GM12872 (cell line): ENCODE measurements around the gene TMEM82.
A peak's percentile ranks its signal among the peaks of the same experiment; 100 is the strongest.

Experiments used
- TF ChIP-seq, protein P1 (sequence below): IDR thresholded peaks from 3 replicates; pipeline ENCODE4 v1.5.1; 2011; ENCODE audit warnings: low read depth, mild to moderate bottlenecking, low read length, moderate library complexity; ENCODE audit not compliant: insufficient read depth

The TMEM82 gene

DNA sequence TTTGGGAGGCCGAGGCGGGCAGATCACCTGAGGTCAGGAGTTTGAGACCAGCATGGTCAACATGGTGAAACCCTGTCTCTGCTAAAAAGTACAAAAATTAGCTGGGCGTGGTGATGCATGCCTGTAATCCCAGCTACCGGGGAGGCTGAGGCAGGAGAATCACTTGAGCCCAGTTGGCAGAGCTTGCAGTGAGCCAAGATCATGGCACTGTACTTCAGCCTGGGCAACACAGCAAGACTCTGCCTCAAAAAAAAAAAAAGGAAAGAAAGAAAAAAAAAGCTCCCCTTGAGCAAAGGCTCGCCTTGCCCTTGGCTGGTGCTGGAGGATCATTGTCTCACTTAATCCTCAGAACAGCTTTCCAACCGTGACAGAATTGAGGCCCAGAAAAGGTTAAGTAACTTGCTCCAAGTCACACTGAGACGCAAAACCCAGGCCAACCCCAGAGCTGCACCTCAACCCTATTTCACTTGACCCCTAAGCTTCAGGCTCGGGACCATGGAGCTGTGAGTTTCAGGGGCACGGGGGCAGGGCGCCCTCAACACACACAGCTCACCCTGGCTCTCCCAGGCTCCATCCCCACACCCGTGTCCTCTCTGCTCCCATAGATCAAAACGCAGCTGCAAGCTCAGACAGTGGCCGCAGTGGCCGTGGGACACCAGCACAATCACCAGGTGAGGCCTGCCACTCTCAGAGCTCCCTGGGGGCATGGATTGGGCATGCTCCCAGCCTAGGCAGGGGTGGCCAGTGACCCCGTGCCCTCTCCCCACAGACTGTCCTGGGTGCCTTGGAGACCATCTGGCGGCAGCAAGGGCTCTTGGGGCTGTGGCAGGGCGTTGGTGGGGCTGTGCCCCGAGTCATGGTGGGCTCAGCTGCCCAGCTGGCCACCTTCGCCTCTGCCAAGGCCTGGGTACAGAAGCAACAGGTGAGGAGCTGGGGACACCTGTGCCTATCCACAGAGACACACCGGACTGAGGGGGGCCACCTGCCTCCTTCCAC lies 4.7 kb upstream of the TMEM82 start:
- TF ChIP-seq, protein P1, sequence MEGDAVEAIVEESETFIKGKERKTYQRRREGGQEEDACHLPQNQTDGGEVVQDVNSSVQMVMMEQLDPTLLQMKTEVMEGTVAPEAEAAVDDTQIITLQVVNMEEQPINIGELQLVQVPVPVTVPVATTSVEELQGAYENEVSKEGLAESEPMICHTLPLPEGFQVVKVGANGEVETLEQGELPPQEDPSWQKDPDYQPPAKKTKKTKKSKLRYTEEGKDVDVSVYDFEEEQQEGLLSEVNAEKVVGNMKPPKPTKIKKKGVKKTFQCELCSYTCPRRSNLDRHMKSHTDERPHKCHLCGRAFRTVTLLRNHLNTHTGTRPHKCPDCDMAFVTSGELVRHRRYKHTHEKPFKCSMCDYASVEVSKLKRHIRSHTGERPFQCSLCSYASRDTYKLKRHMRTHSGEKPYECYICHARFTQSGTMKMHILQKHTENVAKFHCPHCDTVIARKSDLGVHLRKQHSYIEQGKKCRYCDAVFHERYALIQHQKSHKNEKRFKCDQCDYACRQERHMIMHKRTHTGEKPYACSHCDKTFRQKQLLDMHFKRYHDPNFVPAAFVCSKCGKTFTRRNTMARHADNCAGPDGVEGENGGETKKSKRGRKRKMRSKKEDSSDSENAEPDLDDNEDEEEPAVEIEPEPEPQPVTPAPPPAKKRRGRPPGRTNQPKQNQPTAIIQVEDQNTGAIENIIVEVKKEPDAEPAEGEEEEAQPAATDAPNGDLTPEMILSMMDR: no peak

DNA sequence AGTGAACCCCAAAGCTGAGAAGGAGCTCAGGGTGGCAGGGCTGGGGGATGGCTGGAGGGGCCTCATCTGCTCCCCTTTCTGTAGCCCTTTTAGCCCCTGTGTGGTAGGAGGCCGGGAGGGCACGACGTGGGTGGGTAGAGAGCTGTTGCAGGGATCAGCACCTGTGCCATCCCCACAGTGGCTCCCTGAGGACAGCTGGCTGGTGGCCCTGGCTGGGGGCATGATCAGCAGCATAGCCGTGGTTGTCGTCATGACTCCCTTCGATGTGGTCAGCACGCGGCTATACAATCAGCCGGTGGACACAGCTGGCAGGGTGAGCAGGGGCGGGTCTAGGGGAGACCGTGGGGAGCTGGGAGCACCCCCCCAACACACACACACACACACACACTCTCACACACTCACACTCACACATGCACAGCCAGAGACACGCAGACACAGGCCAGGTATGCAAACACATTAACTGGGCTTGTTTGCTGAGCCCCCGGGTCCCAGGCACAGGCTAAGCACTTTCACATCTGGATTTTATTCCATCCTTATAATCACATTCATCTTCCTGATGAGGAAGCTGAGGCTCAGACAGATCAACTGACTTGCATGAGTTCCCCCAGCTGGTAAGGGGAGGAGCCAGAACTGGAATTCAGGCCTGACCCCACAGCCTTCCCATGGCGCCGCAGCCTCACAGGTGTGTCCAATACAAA lies 3.7 kb upstream of the TMEM82 start:
- TF ChIP-seq, protein P1: no peak

DNA sequence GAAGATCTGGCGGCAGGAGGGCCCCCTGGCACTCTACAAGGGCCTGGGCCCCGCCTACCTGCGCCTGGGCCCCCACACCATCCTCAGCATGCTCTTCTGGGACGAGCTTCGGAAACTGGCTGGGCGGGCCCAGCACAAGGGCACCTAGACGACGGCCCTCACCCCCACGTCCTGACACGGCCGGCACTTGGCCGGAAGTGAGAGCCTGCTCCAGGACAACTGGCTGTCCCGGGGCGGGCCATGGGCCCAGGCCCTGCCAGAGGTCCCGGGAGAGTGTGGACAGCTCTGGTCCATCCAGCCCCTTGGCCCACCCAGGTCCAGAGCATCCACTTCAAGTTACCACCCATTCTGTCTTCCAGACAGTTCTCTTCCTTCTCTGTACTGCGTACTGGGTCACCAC lies 3.0 kb upstream of the TMEM82 start:
- TF ChIP-seq, protein P1: no peak

DNA sequence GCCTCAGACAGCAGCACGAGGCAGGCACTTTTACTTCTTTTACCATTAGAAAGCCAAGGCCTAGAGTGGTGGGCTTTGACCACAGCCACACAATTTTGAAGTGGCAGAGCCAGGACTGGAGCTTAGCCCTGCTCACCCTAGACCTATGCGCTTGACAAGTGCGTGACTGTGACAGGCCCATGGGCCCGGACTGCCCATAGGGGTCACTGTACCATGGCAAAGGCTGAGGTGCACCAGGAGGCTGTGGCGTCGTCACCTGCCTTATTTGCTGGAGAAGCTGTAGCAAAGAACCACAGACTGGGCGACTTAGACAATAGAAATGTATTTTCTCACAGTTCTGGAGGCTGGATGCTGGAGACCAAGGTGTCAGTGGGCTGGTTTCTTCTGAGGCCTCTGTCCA lies 2.6 kb upstream of the TMEM82 start:
- TF ChIP-seq, protein P1: 0 out of 3 replicates have a peak, but pooled peaks have one; percentile 18

DNA sequence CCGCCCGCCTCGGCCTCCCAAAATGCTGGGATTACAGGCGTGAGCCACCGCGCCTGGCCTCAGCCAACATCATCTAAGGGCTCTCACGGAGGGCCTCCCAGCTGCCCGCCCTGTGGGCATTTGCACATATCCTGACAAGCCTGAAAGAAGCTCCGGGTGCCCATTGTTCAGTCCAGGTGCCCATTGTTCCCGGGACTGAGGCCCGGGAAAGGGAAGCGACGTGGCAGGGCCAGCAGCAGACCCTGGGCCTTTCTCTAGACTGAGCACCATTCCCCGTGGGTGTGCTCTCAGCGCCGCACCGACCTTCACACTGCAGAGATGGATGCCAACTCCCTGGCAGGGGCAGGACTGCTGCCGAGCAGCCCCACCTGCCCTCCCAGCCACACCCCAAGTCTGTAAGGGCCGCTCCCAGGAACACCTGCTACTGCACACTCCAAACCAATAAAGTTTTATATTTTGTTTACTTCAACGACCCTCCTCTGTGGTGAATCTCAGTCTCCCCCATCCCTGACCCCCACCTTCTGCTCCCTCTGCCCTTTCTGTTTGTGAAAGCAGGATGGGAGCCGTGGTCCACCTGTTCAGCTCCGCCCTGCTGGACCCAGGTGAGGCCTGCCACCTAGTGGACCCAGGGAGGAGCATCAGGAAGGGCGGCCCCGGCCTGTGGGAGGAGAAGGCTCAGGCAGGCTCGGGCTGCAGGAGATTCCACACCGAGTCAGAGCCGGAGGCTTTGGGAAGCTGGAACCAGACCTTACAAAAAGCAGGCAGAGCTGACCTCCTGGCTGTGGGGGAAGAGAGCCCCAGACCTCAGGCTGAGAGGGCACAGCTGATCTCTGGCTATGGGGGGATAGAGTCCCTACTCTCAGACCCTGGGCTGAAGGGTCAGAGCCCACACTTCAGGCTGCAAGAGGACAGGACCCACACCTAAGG lies 1.1 kb upstream of the TMEM82 start:
- TF ChIP-seq, protein P1: peak; percentile 90

DNA sequence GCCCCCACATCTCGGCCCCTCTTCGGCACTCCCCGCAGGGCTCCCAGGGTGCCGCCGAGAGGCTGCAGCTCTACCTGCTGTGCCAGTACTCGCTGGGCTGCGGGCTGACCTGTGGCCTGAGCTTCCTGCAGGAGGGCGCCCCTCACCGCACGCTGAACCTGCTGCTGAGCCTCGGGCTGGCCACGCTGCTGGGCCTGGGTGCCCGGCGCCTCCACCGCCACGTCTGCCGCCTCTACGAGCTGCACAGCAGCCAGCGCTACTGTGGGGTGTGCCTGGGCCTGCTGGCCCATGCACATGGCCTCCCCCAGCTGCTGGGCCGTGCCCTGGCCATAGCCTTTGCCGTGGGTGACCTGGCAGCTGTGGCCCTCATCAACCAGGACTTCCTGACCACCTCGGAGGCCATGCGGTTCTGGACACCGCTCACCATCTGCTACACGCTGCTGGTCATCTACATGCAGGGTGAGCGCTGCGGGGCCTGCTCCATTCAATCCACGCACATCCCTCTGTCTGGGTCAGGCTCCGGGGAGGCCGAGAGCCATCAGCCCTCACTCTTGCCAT lies 1.9 kb downstream of the TMEM82 start:
- TF ChIP-seq, protein P1: no peak
